Stimulated activated CD8-positive, alpha-beta memory T cell treated with anti-CD3 and anti-CD28 coated beads, Interleukin-15, amount 100 ng/mL, for 48 hours (primary cell): ENCODE results near the gene SERINC1.

ENCODE experiments used
- DNase-seq, 2 donors: peaks; one replicate each; pipeline ENCODE4 v3.0.0-alpha.2; 2020; ENCODE audit warnings: low read depth in 2 of 2

SERINC1 gene

DNA sequence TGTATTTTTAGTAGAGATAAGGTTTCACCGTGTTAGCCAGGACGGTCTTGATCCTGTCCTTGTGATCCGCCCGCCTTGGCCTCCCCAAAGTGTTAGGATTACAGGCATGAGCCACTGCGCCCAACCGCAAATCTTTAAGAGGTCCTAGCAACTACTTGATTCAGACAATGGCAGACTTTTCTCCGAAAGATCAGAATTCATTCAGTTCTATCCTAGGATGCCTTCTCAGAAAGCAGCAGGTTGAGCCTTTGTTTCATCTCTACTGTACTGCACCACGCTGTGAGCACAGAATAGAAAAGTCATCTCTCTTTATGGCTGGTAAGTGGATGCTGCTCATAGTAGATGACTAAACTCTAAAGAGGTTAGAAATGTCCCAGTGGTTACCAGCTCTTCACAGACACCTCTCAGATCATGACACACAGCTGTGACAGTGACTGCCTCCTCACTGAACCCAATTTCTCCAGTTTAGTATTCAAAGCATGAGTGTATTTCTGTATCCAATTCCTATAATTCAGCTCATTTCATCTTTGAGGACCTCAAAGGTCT, 78.2 kb downstream of the SERINC1 start:
- DNase-seq: peak in 1 of 2 donors; percentile 13
